ENCODE results near the gene SMYD4. TPM values are rescaled to one million over a fixed set of nuclear protein-coding genes. Genes with fewer than 3 reads are reported as not detected.

SMYD4 gene
- total and polyA plus RNA-seq, 10 of the 15 experiments (the other 5 are each of a cell fraction or from before 2014, with no cell fraction given) = 2.1 to 18.8 (median 13.7) TPM

GRCh38 chr17:1783834-1784611 lies 45.7 kb downstream of the SMYD4 start:
- Histone ChIP-seq H3K9ac (ENCODE audit: control insufficient read depth, insufficient read depth, low read length) (no peak overlapping the region), H3K4me2 (ENCODE audit: control insufficient read depth, insufficient read depth) (no peak overlapping the region), H3K27ac (ENCODE audit: control insufficient read depth, insufficient read depth) (no peak overlapping the region), H4K20me1 (ENCODE audit: control insufficient read depth, insufficient read depth) (no peaks in the 10 kb centered on the region), H3K9me3 (replicated peaks; ENCODE audit: control insufficient read depth, insufficient read depth, low read length) (no peaks in the 10 kb centered on the region), H3K79me2 (ENCODE audit: control insufficient read depth, insufficient read depth, low read length) (no peaks in the 10 kb centered on the region), H2AFZ (ENCODE audit: control insufficient read depth, low read depth, low read length) (no peak overlapping the region), H3K36me3 (ENCODE audit: control insufficient read depth in 2 of 2, insufficient read depth in 2 of 2, low read length in 1 of 2) (peaks cover 12 to 14% of the 10 kb centered on the region in 2 experiments), H3K4me3 (no peak overlapping the region), H3K4me1 (ENCODE audit: control insufficient read depth, insufficient read depth, low read length) (no peaks in the 10 kb centered on the region), H3K27me3 (replicated peaks in 1 of 2; ENCODE audit: control insufficient read depth in 2 of 2, insufficient read depth in 2 of 2, low read length in 1 of 2) (no peaks in the 10 kb centered on the region)
- TF ChIP-seq POLR2A (IDR thresholded peaks at IDR 0.05; ENCODE audit: low read depth, low read length) (no peak), CEBPZ (IDR thresholded peaks at IDR 0.05; ENCODE audit: low read depth, low read length) (no peak), TAF1 (IDR thresholded peaks at IDR 0.05; ENCODE audit: borderline replicate concordance, low read depth, low read length) (no peak), CTCF (IDR thresholded peaks at IDR 0.05 in 2 of 3, conservative IDR thresholded peaks at IDR 0.05 in 1 of 3; ENCODE audit: control insufficient read depth in 2 of 3, extremely low read depth in 1 of 3, insufficient read depth in 1 of 3, low read depth in 3 of 3, low read length in 3 of 3) (peak; percentile 39 to 63 (median 50); a peak in 4 of 6 replicates), NBN (IDR thresholded peaks at IDR 0.05) (no peak), RAD21 (IDR thresholded peaks at IDR 0.05; ENCODE audit: insufficient read depth, low read depth, low read length) (peak; percentile 69), SMC3 (IDR thresholded peaks at IDR 0.05; ENCODE audit: borderline replicate concordance, low read length) (peak; percentile 79), YY1 (IDR thresholded peaks at IDR 0.05; ENCODE audit: low read depth, low read length) (no peak), SREBF1 (IDR thresholded peaks at IDR 0.05; ENCODE audit: low read length) (no peak)
- ChIA-PET SMC1A (ENCODE audit: uncharacterized antibody, unreplicated experiment) (interaction anchor here (0.8 to 3.3 kb wide), 11 partner anchors 11 to 115 kb away, joined by 3 to 88 read pairs (median 3); no protein-coding TSS in a partner anchor), POLR2A (interaction anchor here (0.6 to 3.0 kb wide), 7 partner anchors 11 to 544 kb away, joined by 3 to 10 read pairs (median 5); no protein-coding TSS in a partner anchor), RAD21 (ENCODE audit: unreplicated experiment) (interaction anchor here (0.8 to 4.7 kb wide), 8 partner anchors 11 to 115 kb away, joined by 3 to 80 read pairs (median 4); partner anchors contain the start of gene WDR81), CTCF (interaction anchor here (0.6 to 8.5 kb wide), 17 partner anchors 10 to 210 kb away, joined by 3 to 121 read pairs (median 4); partner anchors contain the start of gene RILP)
- intact Hi-C loops (cut with micrococcal nuclease; ENCODE audit: unreplicated experiment) (loop anchor here (1.0 to 10.0 kb wide), 2 partner anchors 63 to 119 kb away; no protein-coding TSS in a partner anchor), in situ Hi-C loops (cut with MboI) (no loop called here)
- ATAC-seq (peak; percentile 77), DNase-seq (ENCODE audit: low read depth, low spot score) (no peak), FAIRE-seq (no peak)
- no TSS peak for BruUV-seq (replicated peaks)
- WGBS (ENCODE audit: insufficient coverage, insufficient replicate concordance, low lambda C conversion rate, missing lambda C conversion rate) = 85% methylated on average over 16 of the region's 16 CpGs

Data from GM12878 (cell line).